Immature natural killer cell (primary cell): ENCODE results near the gene SDS. TPM values are rescaled to one million over a fixed set of nuclear protein-coding genes. Genes with fewer than 3 reads are reported as not detected.

ENCODE experiments used
- DNase-seq, 3 donors: peaks; one replicate each; pipeline ENCODE4 v3.0.0; 2022; ENCODE audit warnings: mixed read lengths in 1 of 3
- H3K27ac Mint-ChIP-seq, 6 donors: one replicate each; pipeline ENCODE4 v1.8.0; 2020; ENCODE audit warnings: mixed read lengths in 6 of 6, mild to moderate bottlenecking in 5 of 6, inconsistent platforms in 4 of 6, moderate library complexity in 3 of 6
- H3K27me3 Mint-ChIP-seq, 3 donors: one replicate each; pipeline ENCODE4 v1.8.0; 2020 to 2021; ENCODE audit warnings: low read depth in 3 of 3, mild to moderate bottlenecking in 3 of 3, mixed read lengths in 3 of 3, moderate library complexity in 3 of 3, inconsistent platforms in 1 of 3
- H3K36me3 Mint-ChIP-seq, 3 donors: one replicate each; pipeline ENCODE4 v1.8.0; 2020; ENCODE audit warnings: mixed read lengths in 3 of 3, inconsistent platforms in 2 of 3, mild to moderate bottlenecking in 2 of 3
- H3K4me1 Mint-ChIP-seq, 2 donors: one replicate each; pipeline ENCODE4 v1.8.0; 2020; ENCODE audit warnings: inconsistent platforms in 2 of 2, mild to moderate bottlenecking in 2 of 2, mixed read lengths in 2 of 2, moderate library complexity in 1 of 2
- H3K4me3 Mint-ChIP-seq, 5 donors: one replicate each; pipeline ENCODE4 v1.8.0; 2020; ENCODE audit warnings: mild to moderate bottlenecking in 5 of 5, mixed read lengths in 5 of 5, inconsistent platforms in 3 of 5, moderate library complexity in 3 of 5
- H3K9me3 Mint-ChIP-seq, 6 donors: one replicate each; pipeline ENCODE4 v1.8.0; 2020; ENCODE audit warnings: mild to moderate bottlenecking in 6 of 6, mixed read lengths in 6 of 6, inconsistent platforms in 4 of 6, moderate library complexity in 3 of 6
- polyA plus RNA-seq, 3 donors: library from polyadenylated mRNA; unstranded; fragments of 300-500 nt; fragmentation: Illumina TruSeq; gene quantifications; one replicate each; pipeline ENCODE4 v1.2.3, GENCODE V29; 2021

Gene SDS
- polyA plus RNA-seq, 3 donors from 2014 or later, result 1.4 TPM; not detected in 2

DNA sequence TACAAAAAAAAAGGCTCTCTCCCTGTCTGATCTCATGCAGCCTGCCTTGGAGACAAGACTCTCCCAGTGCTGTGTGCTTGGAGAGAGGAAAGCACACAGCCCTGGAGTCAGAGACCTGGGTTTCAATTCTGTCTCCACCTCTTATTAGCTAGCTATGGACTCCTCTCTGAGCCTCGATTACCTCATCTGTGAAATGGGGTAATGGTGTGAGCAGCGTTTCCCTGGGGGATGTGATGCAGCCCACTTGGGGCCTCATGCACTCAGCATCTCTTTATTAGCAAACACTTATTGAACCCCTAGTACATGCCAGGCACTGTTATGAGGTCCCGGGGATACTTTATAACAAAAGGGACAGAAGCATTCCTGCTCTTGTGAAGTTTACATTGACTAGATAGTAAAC is 12.5 kb downstream of the SDS start:
- H3K36me3 Mint-ChIP-seq, result peaks cover 0 to 11% (median 0%) of the 10 kb centered on the region in 3 donors
- H3K9me3 Mint-ChIP-seq, result no peaks in the 10 kb centered on the region
- H3K27ac Mint-ChIP-seq, result no peak overlapping the region
- peaks cover 0 to 2% (median 0%) of the 10 kb centered on the region in 3 donors for H3K27me3 Mint-ChIP-seq
- H3K4me3 Mint-ChIP-seq, result no peak overlapping the region
- no peak for DNase-seq
- H3K4me1 Mint-ChIP-seq, result no peaks in the 10 kb centered on the region

DNA sequence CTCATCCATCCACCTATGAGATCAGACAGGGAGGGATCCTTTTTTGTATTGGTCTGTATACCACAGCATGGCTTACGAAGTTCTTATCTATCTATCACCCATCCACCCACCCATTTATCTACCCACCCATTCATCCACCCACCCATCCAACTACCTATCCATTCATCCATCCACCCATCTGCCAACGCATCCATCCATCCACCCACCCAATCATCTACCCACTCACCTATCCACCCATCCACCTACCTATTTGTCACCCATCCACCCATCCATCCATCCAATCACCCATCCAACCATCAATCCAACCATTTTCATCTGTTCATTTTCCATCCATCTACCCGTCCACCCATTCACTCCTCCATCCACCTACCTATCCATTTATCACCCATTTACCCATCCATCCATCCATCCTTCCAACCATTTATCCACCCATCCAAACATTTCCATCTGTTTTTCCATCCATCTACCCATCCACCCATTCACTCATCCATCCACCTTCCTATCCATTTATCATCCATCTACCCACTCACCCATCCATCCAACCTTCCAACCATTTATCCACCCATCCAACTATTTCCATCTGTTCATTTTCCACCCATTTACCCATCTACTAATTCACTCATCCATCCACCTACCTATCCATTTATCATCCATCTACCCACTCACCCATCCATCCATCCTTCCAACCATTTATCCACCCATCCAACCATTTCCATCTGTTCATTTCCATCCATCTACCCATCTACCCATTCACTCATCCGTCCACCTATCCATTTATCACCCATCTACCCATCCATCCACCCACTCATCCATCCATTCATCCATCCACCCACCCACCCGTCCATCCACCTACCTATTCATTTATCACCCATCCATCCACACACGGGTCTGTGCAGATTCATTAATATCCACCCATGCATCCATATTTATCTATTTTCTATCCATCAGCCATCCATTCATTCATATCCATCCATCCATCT is 13.3 kb downstream of the SDS start:
- Mint-ChIP-seq H3K9me3 (no peaks in the 10 kb centered on the region), H3K27ac (no peak overlapping the region), H3K27me3 (peaks cover 0 to 2% (median 0%) of the 10 kb centered on the region in 3 donors), H3K4me1 (no peaks in the 10 kb centered on the region), H3K4me3 (no peak overlapping the region), H3K36me3 (peaks cover 0 to 13% (median 0%) of the 10 kb centered on the region in 3 donors)
- no peak for DNase-seq

DNA sequence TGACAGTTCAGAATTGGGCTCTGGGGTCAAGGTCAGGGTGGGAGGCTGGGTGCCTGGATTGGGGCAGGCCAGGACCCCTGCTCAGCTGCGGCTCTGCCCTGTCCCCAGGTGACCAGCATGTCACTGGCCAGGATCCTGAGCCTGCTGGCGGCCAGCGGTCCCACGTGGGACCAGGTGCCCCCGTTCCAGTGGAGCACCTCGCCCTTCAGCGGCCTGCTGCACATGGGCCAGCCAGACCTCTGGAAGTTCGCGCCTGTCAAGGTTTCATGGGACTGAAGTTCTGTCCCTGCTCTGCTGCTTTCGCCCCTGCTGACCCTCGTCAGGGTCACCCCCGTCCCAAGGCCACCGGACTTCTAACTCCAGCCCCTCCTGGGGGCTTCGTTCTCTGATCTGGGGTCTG is 15.3 kb downstream of the SDS start:
- Mint-ChIP-seq H3K27me3 (peaks cover 0 to 2% (median 1%) of the 10 kb centered on the region in 3 donors), H3K4me1 (no peaks in the 10 kb centered on the region), H3K4me3 (no peak overlapping the region), H3K9me3 (no peaks in the 10 kb centered on the region), H3K36me3 (peaks cover 0 to 17% (median 0%) of the 10 kb centered on the region in 3 donors), H3K27ac (no peak overlapping the region)
- no peak for DNase-seq

DNA sequence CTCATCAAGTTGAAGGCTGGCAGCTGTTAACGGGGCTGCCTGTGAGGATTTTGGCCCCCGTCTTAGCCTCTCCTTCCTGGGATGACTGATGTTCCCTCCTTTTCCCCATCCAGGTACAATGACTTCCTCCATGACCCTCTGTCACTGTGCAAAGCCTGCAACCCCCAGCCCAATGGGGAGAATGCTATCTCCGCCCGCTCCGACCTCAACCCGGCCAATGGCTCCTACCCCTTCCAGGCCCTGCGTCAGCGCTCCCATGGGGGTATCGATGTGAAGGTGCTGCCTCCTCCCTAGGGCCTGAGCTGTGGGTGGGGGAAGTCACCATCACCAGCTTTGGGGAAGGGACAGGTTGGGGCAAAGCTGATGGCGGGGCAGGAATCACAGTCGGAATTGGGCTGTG is 16.1 kb downstream of the SDS start:
- peaks cover 0 to 2% (median 1%) of the 10 kb centered on the region in 3 donors for H3K27me3 Mint-ChIP-seq
- no peak for DNase-seq
- no peaks in the 10 kb centered on the region for H3K9me3 Mint-ChIP-seq
- H3K4me3 Mint-ChIP-seq, result no peak overlapping the region
- H3K36me3 Mint-ChIP-seq, result peaks cover 0 to 17% (median 0%) of the 10 kb centered on the region in 3 donors
- H3K4me1 Mint-ChIP-seq, result no peaks in the 10 kb centered on the region
- H3K27ac Mint-ChIP-seq, result no peak overlapping the region

DNA sequence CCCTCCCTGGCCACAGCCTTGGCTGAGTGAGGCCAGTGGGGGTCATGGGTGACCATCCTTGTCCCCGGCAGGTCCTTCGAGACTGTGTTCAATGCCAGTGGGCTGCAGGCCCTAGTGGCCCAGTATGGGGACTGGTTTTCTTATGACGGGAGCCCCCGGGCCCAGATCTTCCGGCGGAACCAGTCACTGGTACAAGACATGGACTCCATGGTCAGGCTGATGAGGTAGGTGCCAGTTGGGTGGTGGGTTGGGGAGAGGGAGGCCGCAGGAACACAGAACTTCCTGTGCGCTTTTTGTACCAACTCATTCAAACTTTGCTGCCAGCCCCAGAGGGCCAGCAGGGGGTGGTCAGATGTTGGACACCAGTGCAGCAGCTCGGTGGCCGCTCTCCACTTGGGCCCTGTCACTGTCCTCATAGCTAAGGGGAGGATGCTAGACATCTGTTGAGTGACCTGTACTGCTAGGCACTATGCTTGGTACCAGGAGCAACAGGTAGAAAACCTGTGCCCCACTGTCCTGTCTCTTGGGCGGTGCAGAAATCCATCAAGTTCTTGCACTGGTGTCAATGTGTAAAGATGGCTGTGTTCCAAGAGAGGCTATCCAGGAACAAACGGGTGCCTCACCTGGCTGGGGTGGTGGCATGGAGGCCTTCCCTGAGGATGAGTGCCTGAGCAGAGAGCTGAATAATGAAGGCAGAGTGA is 16.7 kb downstream of the SDS start:
- DNase-seq, result no peak
- Mint-ChIP-seq H3K27me3 (peaks cover 0 to 2% (median 1%) of the 10 kb centered on the region in 3 donors), H3K27ac (no peak overlapping the region), H3K36me3 (peaks cover 0 to 17% (median 0%) of the 10 kb centered on the region in 3 donors), H3K4me3 (no peak overlapping the region), H3K4me1 (no peaks in the 10 kb centered on the region), H3K9me3 (no peaks in the 10 kb centered on the region)

DNA sequence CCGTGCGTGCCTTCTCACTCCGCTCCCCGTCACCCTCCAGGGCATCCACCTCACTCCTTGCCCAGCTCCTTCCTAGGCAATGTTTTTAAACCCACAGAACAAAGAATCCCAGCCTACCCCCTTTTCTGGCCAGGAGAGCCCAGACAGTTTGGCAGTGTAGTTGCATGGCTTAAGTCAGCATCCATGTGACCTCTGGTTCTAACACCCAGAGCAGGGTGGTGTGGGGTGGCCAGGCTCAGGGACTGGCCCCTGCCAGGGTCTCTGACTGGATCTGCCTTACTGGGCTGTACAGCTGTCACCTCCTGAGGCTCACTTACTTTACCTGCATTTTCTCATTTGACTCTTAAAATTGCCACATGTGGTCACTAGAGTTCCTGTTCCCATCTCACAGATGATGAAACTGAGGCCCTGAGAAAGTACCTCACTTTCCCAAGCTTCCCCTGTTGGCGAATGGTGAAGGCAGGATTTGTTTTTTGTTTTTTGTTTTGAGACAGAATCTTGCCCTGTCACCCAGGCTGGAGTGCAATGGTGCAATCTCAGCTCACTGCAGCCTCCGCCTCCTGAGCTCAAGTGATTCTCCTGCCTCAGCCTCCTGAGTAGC is 18.3 kb downstream of the SDS start:
- DNase-seq, result no peak
- no peak overlapping the region for H3K4me3 Mint-ChIP-seq
- peaks cover 0 to 2% (median 1%) of the 10 kb centered on the region in 3 donors for H3K27me3 Mint-ChIP-seq
- peaks cover 0 to 14% (median 3%) of the 10 kb centered on the region in 3 donors for H3K36me3 Mint-ChIP-seq
- no peaks in the 10 kb centered on the region for H3K4me1 Mint-ChIP-seq
- H3K27ac Mint-ChIP-seq, result no peak overlapping the region
- H3K9me3 Mint-ChIP-seq, result no peaks in the 10 kb centered on the region

DNA sequence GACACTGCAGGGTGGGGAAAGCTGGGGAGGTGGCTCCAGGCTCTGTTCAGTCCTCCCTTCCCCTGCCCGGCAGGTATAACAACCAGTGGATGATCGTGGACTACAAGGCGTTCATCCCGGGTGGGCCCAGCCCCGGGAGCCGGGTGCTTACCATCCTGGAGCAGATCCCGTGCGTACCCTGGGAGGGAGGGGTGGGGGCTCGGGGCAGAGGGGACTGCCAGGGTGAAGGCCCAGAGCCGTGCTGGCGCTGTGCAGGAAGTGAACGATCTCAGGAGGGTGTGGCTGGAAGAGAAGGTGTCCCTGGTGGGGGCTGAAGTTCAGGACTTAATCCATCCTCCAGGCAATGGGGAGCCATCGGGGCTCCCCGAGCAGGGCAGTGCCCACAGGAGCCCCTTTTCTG is 18.9 kb downstream of the SDS start:
- Mint-ChIP-seq H3K27me3 (peaks cover 0 to 2% (median 1%) of the 10 kb centered on the region in 3 donors), H3K4me3 (no peak overlapping the region), H3K36me3 (peaks cover 0 to 14% (median 3%) of the 10 kb centered on the region in 3 donors), H3K9me3 (no peaks in the 10 kb centered on the region), H3K27ac (no peak overlapping the region), H3K4me1 (no peaks in the 10 kb centered on the region)
- DNase-seq, result no peak

DNA sequence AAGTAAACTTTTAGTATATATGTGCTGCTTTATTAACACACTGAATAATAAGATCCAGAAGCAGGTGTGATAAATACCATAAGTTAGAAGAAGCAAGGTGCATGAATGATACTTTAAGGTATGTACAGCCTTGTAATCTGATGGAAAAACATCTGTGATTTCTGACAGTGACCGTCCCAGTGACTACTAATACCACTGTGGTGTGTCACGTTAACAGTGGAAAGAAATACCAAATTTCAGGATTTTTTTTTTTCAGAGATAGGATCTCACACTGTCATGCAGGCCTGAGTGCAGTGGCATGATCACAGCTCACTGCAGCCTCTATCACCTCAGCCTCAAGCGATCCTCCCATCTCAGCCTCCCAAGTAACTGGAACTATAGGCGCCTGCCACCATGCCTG is 21.5 kb downstream of the SDS start:
- no peak for DNase-seq
- peaks cover 3 to 10% (median 4%) of the 10 kb centered on the region in 3 donors for H3K36me3 Mint-ChIP-seq
- no peak overlapping the region for H3K27ac Mint-ChIP-seq
- H3K4me1 Mint-ChIP-seq, result no peaks in the 10 kb centered on the region
- no peaks in the 10 kb centered on the region for H3K9me3 Mint-ChIP-seq
- H3K27me3 Mint-ChIP-seq, result peaks cover 0 to 1% (median under 1%) of the 10 kb centered on the region in 3 donors
- no peak overlapping the region for H3K4me3 Mint-ChIP-seq

DNA sequence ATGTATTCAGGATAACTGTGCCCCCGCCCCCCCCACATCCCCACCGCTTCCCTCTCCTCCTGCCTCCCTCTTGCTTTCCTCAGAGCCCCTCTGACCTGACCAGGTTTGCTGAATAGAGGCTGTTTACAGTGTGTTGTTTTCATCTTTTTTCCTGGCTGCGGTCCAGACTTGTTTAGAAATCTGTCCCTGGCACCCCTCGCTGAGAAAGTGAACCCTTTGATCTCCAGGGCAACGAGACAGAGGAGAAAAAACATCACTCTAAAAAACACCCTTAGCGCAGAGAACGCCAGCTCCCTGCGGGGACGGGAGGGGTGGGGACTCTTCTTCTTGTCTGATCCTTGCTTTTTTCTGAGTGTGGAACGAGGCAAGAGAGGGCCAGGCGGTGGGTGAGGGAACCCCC is 22.5 kb downstream of the SDS start:
- Mint-ChIP-seq H3K36me3 (peaks cover 3 to 9% (median 7%) of the 10 kb centered on the region in 3 donors), H3K27ac (no peak overlapping the region), H3K9me3 (no peaks in the 10 kb centered on the region)

DNA sequence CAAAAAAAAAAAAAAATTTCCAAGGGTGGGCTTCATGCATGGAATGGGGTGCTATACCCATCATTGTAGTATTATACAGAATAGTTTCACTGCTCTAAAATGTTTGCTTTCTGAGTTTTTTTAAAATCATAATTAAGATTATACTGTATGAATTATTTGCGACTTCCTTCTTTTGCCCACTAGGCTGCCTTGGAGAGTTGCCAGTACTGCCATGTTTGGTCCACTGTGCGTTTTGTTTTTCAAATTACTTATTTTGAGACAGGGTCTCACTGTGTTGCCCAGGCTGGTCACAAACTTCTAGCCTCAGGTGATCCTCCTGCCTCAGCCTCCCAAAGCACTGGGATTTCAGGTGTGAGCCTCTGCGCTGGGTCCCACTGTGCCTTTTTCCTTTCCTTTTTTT is 25.4 kb downstream of the SDS start:
- Mint-ChIP-seq H3K27ac (no peak overlapping the region), H3K4me1 (no peaks in the 10 kb centered on the region), H3K36me3 (peaks cover 3 to 20% (median 13%) of the 10 kb centered on the region in 3 donors), H3K4me3 (no peak overlapping the region), H3K27me3 (no peaks in the 10 kb centered on the region), H3K9me3 (no peaks in the 10 kb centered on the region)
- no peak for DNase-seq

More for the DNA sequence above, 22.5 kb downstream of the SDS start:
- no peak overlapping the region for H3K4me3 Mint-ChIP-seq
- H3K27me3 Mint-ChIP-seq, result peaks cover 0 to 1% (median 0%) of the 10 kb centered on the region in 3 donors
- no peaks in the 10 kb centered on the region for H3K4me1 Mint-ChIP-seq
- no peak for DNase-seq

DNA sequence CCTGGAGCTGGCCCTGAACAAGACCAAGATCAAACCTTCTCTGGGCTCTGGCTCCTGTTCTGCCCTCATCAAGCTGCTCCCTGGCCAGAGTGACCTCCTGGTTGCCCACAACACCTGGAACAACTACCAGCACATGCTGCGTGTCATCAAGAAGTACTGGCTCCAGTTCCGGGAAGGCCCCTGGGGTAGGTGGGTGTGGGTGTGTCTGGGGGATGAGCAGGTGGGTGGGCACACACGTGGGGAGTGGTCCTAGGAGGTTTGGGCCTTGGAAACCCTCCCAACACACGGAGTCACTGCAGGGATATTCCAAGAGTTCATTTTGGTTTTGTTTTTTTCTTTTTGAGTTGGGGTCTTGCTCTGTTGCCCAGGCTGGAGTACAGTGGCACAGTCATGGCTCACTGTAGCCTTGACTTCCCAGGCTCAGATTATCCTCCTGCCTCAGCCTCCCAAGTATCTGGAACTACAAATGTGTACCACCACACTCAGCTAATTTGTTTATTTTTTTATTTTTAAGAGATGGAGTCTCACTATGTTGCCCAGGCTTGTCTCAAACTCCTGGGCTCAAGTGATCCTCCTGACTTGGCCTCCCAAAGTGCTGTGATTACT is 28.8 kb downstream of the SDS start:
- peaks cover 0 to 23% (median 16%) of the 10 kb centered on the region in 3 donors for H3K36me3 Mint-ChIP-seq
- H3K9me3 Mint-ChIP-seq, result no peaks in the 10 kb centered on the region
- DNase-seq, result no peak
- no peaks in the 10 kb centered on the region for H3K27me3 Mint-ChIP-seq
- H3K4me3 Mint-ChIP-seq, result no peak overlapping the region
- H3K4me1 Mint-ChIP-seq, result no peaks in the 10 kb centered on the region
- no peak overlapping the region for H3K27ac Mint-ChIP-seq

DNA sequence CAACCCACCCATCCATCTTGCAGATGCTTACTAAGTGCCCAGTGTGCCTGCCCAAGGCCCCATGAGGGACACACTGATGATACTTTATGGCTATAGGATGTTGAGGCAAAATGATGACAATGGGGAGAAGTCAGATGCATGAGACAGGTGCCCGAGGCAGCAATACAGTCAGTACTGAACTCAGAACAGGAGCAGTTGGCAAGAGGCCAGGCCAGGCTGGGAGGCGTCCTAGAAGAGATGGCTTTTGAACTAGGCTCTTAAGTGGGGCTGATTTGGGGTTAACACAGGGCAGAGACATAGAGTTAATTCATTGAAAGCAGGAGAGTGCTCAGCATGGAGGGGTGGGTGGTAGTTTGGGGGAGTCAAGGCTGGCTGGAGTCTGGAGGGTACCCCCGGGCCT is 29.7 kb downstream of the SDS start:
- no peak overlapping the region for H3K27ac Mint-ChIP-seq
- H3K36me3 Mint-ChIP-seq, result peaks cover 0 to 23% (median 16%) of the 10 kb centered on the region in 3 donors
- H3K4me1 Mint-ChIP-seq, result no peaks in the 10 kb centered on the region
- no peak overlapping the region for H3K4me3 Mint-ChIP-seq
- H3K9me3 Mint-ChIP-seq, result no peaks in the 10 kb centered on the region
- DNase-seq, result no peak
- H3K27me3 Mint-ChIP-seq, result no peaks in the 10 kb centered on the region

DNA sequence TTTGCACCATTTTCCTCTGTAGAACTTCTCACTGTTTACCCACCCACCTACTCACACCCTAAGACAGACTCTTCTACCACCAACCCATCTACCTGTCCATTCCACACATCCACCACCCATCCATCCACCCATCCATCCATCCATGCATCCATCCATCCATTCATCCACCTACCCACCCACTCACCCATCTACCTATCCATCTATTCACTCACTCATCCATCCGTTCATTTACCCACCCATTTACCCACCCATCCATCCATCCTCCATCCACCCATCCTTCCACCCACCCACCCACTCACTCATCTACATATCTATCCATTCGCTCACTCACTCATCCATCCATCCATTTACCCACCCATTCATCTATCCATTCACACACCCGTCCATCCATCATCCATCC is 30.2 kb downstream of the SDS start:
- Mint-ChIP-seq H3K9me3 (no peaks in the 10 kb centered on the region), H3K27me3 (no peaks in the 10 kb centered on the region), H3K27ac (no peak overlapping the region), H3K4me3 (no peak overlapping the region), H3K4me1 (peaks cover 0 to under 1% of the 10 kb centered on the region in 2 donors), H3K36me3 (peaks cover 0 to 23% (median 16%) of the 10 kb centered on the region in 3 donors)
- no peak for DNase-seq
